ENCODE results near the gene SRRM4. TPM values are rescaled to one million over a fixed set of nuclear protein-coding genes. Genes with fewer than 3 reads are reported as not detected.

The SRRM4 gene
- total RNA-seq, 1 experiment from 2014 or later = not detected

- no peaks in the 10 kb centered on the region for H3K27me3 ChIP-seq (replicated peaks)
- no peak overlapping the region for H3K4me3 ChIP-seq
- H3K36me3 ChIP-seq = no peaks in the 10 kb centered on the region
- H3K4me1 ChIP-seq (replicated peaks) = no peaks in the 10 kb centered on the region
- no peaks in the 10 kb centered on the region for H3K9me3 ChIP-seq (replicated peaks)
- H3K27ac ChIP-seq = no peak overlapping the region
- no peak for DNase-seq (ENCODE audit: low read depth in 1 of 2, low spot score in 2 of 2)
Measured at GRCh38 chr12:119157528-119157927, 176.2 kb downstream of the SRRM4 start.

GRCh38 chr12:119157978-119158377 is 176.6 kb downstream of the SRRM4 start:
- Histone ChIP-seq H3K27me3 (replicated peaks) (no peaks in the 10 kb centered on the region), H3K4me3 (no peak overlapping the region), H3K27ac (no peak overlapping the region), H3K36me3 (no peaks in the 10 kb centered on the region), H3K9me3 (replicated peaks) (no peaks in the 10 kb centered on the region), H3K4me1 (replicated peaks) (no peaks in the 10 kb centered on the region)
- no peak for DNase-seq (ENCODE audit: low read depth in 1 of 2, low spot score in 2 of 2)

GRCh38 chr12:119158402-119158801 is 177.1 kb downstream of the SRRM4 start:
- no peaks in the 10 kb centered on the region for H3K4me1 ChIP-seq (replicated peaks)
- no peak for DNase-seq (ENCODE audit: low read depth in 1 of 2, low spot score in 2 of 2)
- H3K27me3 ChIP-seq (replicated peaks) = no peaks in the 10 kb centered on the region
- no peak overlapping the region for H3K27ac ChIP-seq
- no peaks in the 10 kb centered on the region for H3K36me3 ChIP-seq
- H3K9me3 ChIP-seq (replicated peaks) = no peaks in the 10 kb centered on the region
- no peak overlapping the region for H3K4me3 ChIP-seq

- no peaks in the 10 kb centered on the region for H3K4me1 ChIP-seq (replicated peaks)
- H3K27me3 ChIP-seq (replicated peaks) = no peaks in the 10 kb centered on the region
- no peak for DNase-seq (ENCODE audit: low read depth in 1 of 2, low spot score in 2 of 2)
- H3K4me3 ChIP-seq = no peak overlapping the region
- H3K9me3 ChIP-seq (replicated peaks) = no peaks in the 10 kb centered on the region
- no peaks in the 10 kb centered on the region for H3K36me3 ChIP-seq
- no peak overlapping the region for H3K27ac ChIP-seq
Measured at GRCh38 chr12:119159844-119160243, 178.5 kb downstream of the SRRM4 start.

GRCh38 chr12:119167902-119168301 is 186.6 kb downstream of the SRRM4 start:
- DNase-seq (ENCODE audit: low read depth in 1 of 2, low spot score in 2 of 2) = no peak
- H3K4me1 ChIP-seq (replicated peaks) = no peaks in the 10 kb centered on the region
- H3K9me3 ChIP-seq (replicated peaks) = no peaks in the 10 kb centered on the region; the same call in 1 of the 2 replicates
- H3K36me3 ChIP-seq = no peaks in the 10 kb centered on the region
- H3K27ac ChIP-seq = no peak overlapping the region
- H3K4me3 ChIP-seq = no peak overlapping the region
- no peaks in the 10 kb centered on the region; the same call in 1 of the 2 replicates for H3K27me3 ChIP-seq (replicated peaks)

- H3K4me1 ChIP-seq (replicated peaks) = no peaks in the 10 kb centered on the region
- H3K27me3 ChIP-seq (replicated peaks) = no peaks in the 10 kb centered on the region; the same call in 1 of the 2 replicates
- no peak for DNase-seq (ENCODE audit: low read depth in 1 of 2, low spot score in 2 of 2)
- no peaks in the 10 kb centered on the region; the same call in 1 of the 2 replicates for H3K9me3 ChIP-seq (replicated peaks)
- no peak overlapping the region for H3K4me3 ChIP-seq
- H3K27ac ChIP-seq = no peak overlapping the region
- H3K36me3 ChIP-seq = no peaks in the 10 kb centered on the region
Measured at GRCh38 chr12:119168721-119169120, 187.4 kb downstream of the SRRM4 start.

- H3K27ac ChIP-seq = no peak overlapping the region
- H3K4me3 ChIP-seq = no peak overlapping the region
- H3K9me3 ChIP-seq (replicated peaks) = no peaks in the 10 kb centered on the region; the same call in 1 of the 2 replicates
- H3K4me1 ChIP-seq (replicated peaks) = 0 out of 2 replicates have a peak, but pooled peaks cover 2% of the 10 kb centered on the region
- no peaks in the 10 kb centered on the region; the same call in 1 of the 2 replicates for H3K27me3 ChIP-seq (replicated peaks)
- DNase-seq (ENCODE audit: low read depth in 1 of 2, low spot score in 2 of 2) = no peak
- H3K36me3 ChIP-seq = no peaks in the 10 kb centered on the region
Measured at GRCh38 chr12:119169150-119169549, 187.8 kb downstream of the SRRM4 start.

GRCh38 chr12:119171291-119171690 is 189.9 kb downstream of the SRRM4 start:
- H3K27me3 ChIP-seq (replicated peaks) = no peaks in the 10 kb centered on the region; the same call in 1 of the 2 replicates
- DNase-seq (ENCODE audit: low read depth in 1 of 2, low spot score in 2 of 2) = no peak
- no peaks in the 10 kb centered on the region for H3K36me3 ChIP-seq
- H3K4me3 ChIP-seq = no peak overlapping the region
- H3K9me3 ChIP-seq (replicated peaks) = no peaks in the 10 kb centered on the region; the same call in 1 of the 2 replicates
- H3K27ac ChIP-seq = no peak overlapping the region
- H3K4me1 ChIP-seq (replicated peaks) = peaks cover 8% of the 10 kb centered on the region

- H3K9me3 ChIP-seq (replicated peaks) = no peaks in the 10 kb centered on the region; the same call in 1 of the 2 replicates
- H3K27ac ChIP-seq = no peak overlapping the region
- H3K4me1 ChIP-seq (replicated peaks) = peaks cover 13% of the 10 kb centered on the region
- no peaks in the 10 kb centered on the region for H3K36me3 ChIP-seq
- no peaks in the 10 kb centered on the region; the same call in 1 of the 2 replicates for H3K27me3 ChIP-seq (replicated peaks)
- no peak for DNase-seq (ENCODE audit: low read depth in 1 of 2, low spot score in 2 of 2)
- H3K4me3 ChIP-seq = no peak overlapping the region
Measured at GRCh38 chr12:119171691-119172425, 190.5 kb downstream of the SRRM4 start.

- no peak overlapping the region for H3K27ac ChIP-seq
- H3K36me3 ChIP-seq = no peaks in the 10 kb centered on the region
- H3K4me1 ChIP-seq (replicated peaks) = peaks cover 28% of the 10 kb centered on the region
- no peaks in the 10 kb centered on the region; the same call in 1 of the 2 replicates for H3K9me3 ChIP-seq (replicated peaks)
- H3K4me3 ChIP-seq = no peak overlapping the region
- no peaks in the 10 kb centered on the region; the same call in 1 of the 2 replicates for H3K27me3 ChIP-seq (replicated peaks)
- DNase-seq (ENCODE audit: low read depth in 1 of 2, low spot score in 2 of 2) = no peak
Measured at GRCh38 chr12:119175081-119175480, 193.7 kb downstream of the SRRM4 start.

GRCh38 chr12:119176267-119177055 is 195.1 kb downstream of the SRRM4 start:
- Histone ChIP-seq H3K27me3 (replicated peaks) (no peaks in the 10 kb centered on the region; the same call in 1 of the 2 replicates), H3K4me1 (replicated peaks) (peaks cover 38% of the 10 kb centered on the region), H3K9me3 (replicated peaks) (no peaks in the 10 kb centered on the region), H3K27ac (no peak overlapping the region), H3K4me3 (peak overlapping the region; percentile 20), H3K36me3 (no peaks in the 10 kb centered on the region)
- DNase-seq (ENCODE audit: low read depth in 1 of 2, low spot score in 2 of 2) = peak; percentile 39 to 72

GRCh38 chr12:119177056-119177325 is 195.7 kb downstream of the SRRM4 start:
- no peak overlapping the region for H3K27ac ChIP-seq
- H3K27me3 ChIP-seq (replicated peaks) = no peaks in the 10 kb centered on the region; the same call in 1 of the 2 replicates
- no peaks in the 10 kb centered on the region for H3K36me3 ChIP-seq
- no peak overlapping the region for H3K4me3 ChIP-seq
- H3K9me3 ChIP-seq (replicated peaks) = no peaks in the 10 kb centered on the region
- peaks cover 38% of the 10 kb centered on the region for H3K4me1 ChIP-seq (replicated peaks)
- no peak for DNase-seq (ENCODE audit: low read depth in 1 of 2, low spot score in 2 of 2)

- Histone ChIP-seq H3K4me1 (replicated peaks) (peaks cover 38% of the 10 kb centered on the region), H3K4me3 (no peak overlapping the region), H3K9me3 (replicated peaks) (no peaks in the 10 kb centered on the region), H3K27ac (no peak overlapping the region), H3K27me3 (replicated peaks) (no peaks in the 10 kb centered on the region), H3K36me3 (no peaks in the 10 kb centered on the region; the same call in 1 of the 2 replicates)
- no peak for DNase-seq (ENCODE audit: low read depth in 1 of 2, low spot score in 2 of 2)
Measured at GRCh38 chr12:119177724-119178380, 196.5 kb downstream of the SRRM4 start.
